Neural progenitor cell (in vitro differentiated cells): ENCODE results near the gene FTH1. TPM values are rescaled to one million over a fixed set of nuclear protein-coding genes. Genes with fewer than 3 reads are reported as not detected.
A peak's percentile ranks its signal among the peaks of the same experiment; 100 is the strongest.

Source experiments
- DNase-seq: peaks from one replicate; pipeline ENCODE4 v3.0.0-alpha.2; 2016; ENCODE audit warnings: low spot score
- H2AFZ ChIP-seq: fragments of 200-600 bp; sonication (generic); replicated peaks from 2 replicates; pipeline ENCODE4 v1.6.1; 2016; ENCODE audit warnings: antibody characterized with exemption
- H3F3A ChIP-seq: fragments of 200-600 bp; sonication (generic); 2 replicates; pipeline ENCODE4 v1.6.1; 2016; ENCODE audit warnings: antibody characterized with exemption, low read depth
- H3K27ac ChIP-seq: fragments of 200-600 bp; sonication (generic); 2 replicates; pipeline ENCODE4 v1.5.1; 2016; ENCODE audit warnings: mild to moderate bottlenecking
- H3K27me3 ChIP-seq: fragments of 200-600 bp; sonication (generic); 2 replicates; pipeline ENCODE4 v1.6.1; 2016; ENCODE audit warnings: mild to moderate bottlenecking, moderate library complexity
- H3K36me3 ChIP-seq: fragments of 200-600 bp; sonication (generic); 2 replicates; pipeline ENCODE4 v1.5.1; 2016
- H3K4me1 ChIP-seq: fragments of 200-600 bp; sonication (generic); 2 replicates; pipeline ENCODE4 v1.6.1; 2016; ENCODE audit warnings: mixed run types
- H3K4me2 ChIP-seq: fragments of 200-600 bp; sonication (generic); 2 replicates; pipeline ENCODE4 v1.6.1; 2016
- H3K4me3 ChIP-seq: fragments of 200-600 bp; sonication (generic); 2 replicates; pipeline ENCODE4 v1.5.1; 2016
- H3K79me2 ChIP-seq: fragments of 200-600 bp; sonication (generic); 2 replicates; pipeline ENCODE4 v1.6.1; 2016; ENCODE audit warnings: low read depth
- H3K9ac ChIP-seq: fragments of 200-600 bp; sonication (generic); 2 replicates; pipeline ENCODE4 v1.6.1; 2016
- H3K9me3 ChIP-seq: fragments of 200-600 bp; sonication (generic); 2 replicates; pipeline ENCODE4 v1.5.1; 2016; ENCODE audit warnings: low read depth
- H4K20me1 ChIP-seq: fragments of 200-600 bp; sonication (generic); 2 replicates; pipeline ENCODE4 v1.6.1; 2016; ENCODE audit warnings: low read depth
- H3K27ac Mint-ChIP-seq: 3 replicates; pipeline ENCODE4 v1.8.0; 2021; ENCODE audit warnings: mixed read lengths
- H3K27me3 Mint-ChIP-seq: 2 replicates; pipeline ENCODE4 v1.8.0; 2022; ENCODE audit warnings: low read depth, mild to moderate bottlenecking, inconsistent platforms, moderate library complexity, mixed read lengths; ENCODE audit not compliant: insufficient read depth
- H3K36me3 Mint-ChIP-seq: 3 replicates; pipeline ENCODE4 v1.8.0; 2021; ENCODE audit warnings: mixed read lengths
- H3K4me1 Mint-ChIP-seq: 3 replicates; pipeline ENCODE4 v1.8.0; 2021; ENCODE audit warnings: mixed read lengths
- H3K4me3 Mint-ChIP-seq: 3 replicates; pipeline ENCODE4 v1.8.0; 2021; ENCODE audit warnings: mild to moderate bottlenecking, moderate library complexity, mixed read lengths
- H3K9me3 Mint-ChIP-seq: 3 replicates; pipeline ENCODE4 v1.8.0; 2020; ENCODE audit warnings: mixed read lengths
- CTCF ChIP-seq: fragments of 200-600 bp; sonication (generic); IDR thresholded peaks from 2 replicates; pipeline ENCODE4 v1.5.1; 2017; ENCODE audit warnings: antibody characterized with exemption, mild to moderate bottlenecking
- EZH2 ChIP-seq: fragments of 200-600 bp; sonication (generic); IDR thresholded peaks from 2 replicates; pipeline ENCODE4 v1.6.1; 2017; ENCODE audit warnings: antibody characterized with exemption, mild to moderate bottlenecking, moderate library complexity
- EZH2phosphoT487 ChIP-seq: fragments of 200-600 bp; sonication (generic); IDR thresholded peaks from 2 replicates; pipeline ENCODE4 v1.6.1; 2017; ENCODE audit warnings: antibody characterized with exemption
- small RNA-seq: library from RNA; depleted of rRNA; stranded (forward); fragments of <200 nt; gene quantifications from one replicate; pipeline ENCODE3, GENCODE V24; 2015
- total RNA-seq: library from RNA; depleted of rRNA; stranded (reverse); fragments of >200 nt; gene quantifications from 2 replicates; pipeline ENCODE4 v1.2.3, GENCODE V29; 2015; ENCODE audit warnings: low replicate concordance

Gene FTH1
- total RNA-seq, 1 donor from 2014 or later, result 846 TPM

GRCh38 chr11:61914471-61915171 lies 52.8 kb downstream of the FTH1 start:
- Mint-ChIP-seq H3K27ac (no peak overlapping the region), H3K4me1 (peaks cover 14% of the 10 kb centered on the region), H3K36me3 (no peaks in the 10 kb centered on the region), H3K4me3 (peak overlapping the region; percentile 65), H3K9me3 (no peaks in the 10 kb centered on the region), H3K27me3 (peaks cover 19% of the 10 kb centered on the region)
- peaks cover 40% of the 10 kb centered on the region for H3K27me3 ChIP-seq
- TF ChIP-seq EZH2phosphoT487, result no peak
- TF ChIP-seq CTCF, result no peak
- no peak for TF ChIP-seq EZH2
- no peak overlapping the region for H3K27ac ChIP-seq
- H3K79me2 ChIP-seq, result no peaks in the 10 kb centered on the region
- DNase-seq, result no peak
- no peaks in the 10 kb centered on the region for H3F3A ChIP-seq
- no peak overlapping the region for H3K9ac ChIP-seq
- H3K9me3 ChIP-seq, result no peaks in the 10 kb centered on the region
- no peak overlapping the region for H3K4me2 ChIP-seq
- H3K36me3 ChIP-seq, result no peaks in the 10 kb centered on the region
- H4K20me1 ChIP-seq, result no peaks in the 10 kb centered on the region
- no peaks in the 10 kb centered on the region for H3K4me1 ChIP-seq
- no peak overlapping the region for H3K4me3 ChIP-seq
- H2AFZ ChIP-seq, result no peak overlapping the region

Small RNA genes lying within 50 kb of the gene (small RNA-seq; reads per million reads assigned to genes)
- gene RNU6-1243P, result not detected

Other genes starting within 250 kb of the FTH1 start
- gene MYRF, start 215.0 kb downstream of the FTH1 start, total RNA-seq, result 1.9 and 5.8 TPM in 2 replicates
- 71.4 and 98.9 TPM in 2 replicates for gene TMEM258, start 175.0 kb downstream of the FTH1 start, total RNA-seq
- 51.8 and 68.9 TPM in 2 replicates for gene FEN1, start 174.7 kb downstream of the FTH1 start, total RNA-seq
- 163 and 184 TPM in 2 replicates for gene FADS1, start 150.6 kb downstream of the FTH1 start, total RNA-seq
- 233 and 407 TPM in 2 replicates for gene FADS2, start 139.3 kb downstream of the FTH1 start, total RNA-seq
- gene FADS3, start 76.1 kb downstream of the FTH1 start, total RNA-seq, result 10.1 and 28.7 TPM in 2 replicates
- gene RAB3IL1, start 50.1 kb downstream of the FTH1 start, total RNA-seq, result 1.4 TPM in 2 replicates
- gene BEST1, start 17.3 kb downstream of the FTH1 start, total RNA-seq, result 0.15 TPM in 1 of 2 replicates, not detected in the other
- 73.9 and 135 TPM in 2 replicates for gene INCENP, start 156.4 kb upstream of the FTH1 start, total RNA-seq
- gene SCGB1D1, start 222.6 kb upstream of the FTH1 start, total RNA-seq, result not detected in 2 replicates
- not detected in 2 replicates for gene SCGB2A1, start 241.0 kb upstream of the FTH1 start, total RNA-seq